NCI-H2227 treated with DMSO at 0.1 percent for 48 hours (cell line): ENCODE measurements around the gene ZC2HC1C.

ENCODE experiments used
- DNase-seq: peaks from one replicate; lab custom pipeline; 2025; lab: John Stamatoyannopoulos, UW

The ZC2HC1C gene

DNA sequence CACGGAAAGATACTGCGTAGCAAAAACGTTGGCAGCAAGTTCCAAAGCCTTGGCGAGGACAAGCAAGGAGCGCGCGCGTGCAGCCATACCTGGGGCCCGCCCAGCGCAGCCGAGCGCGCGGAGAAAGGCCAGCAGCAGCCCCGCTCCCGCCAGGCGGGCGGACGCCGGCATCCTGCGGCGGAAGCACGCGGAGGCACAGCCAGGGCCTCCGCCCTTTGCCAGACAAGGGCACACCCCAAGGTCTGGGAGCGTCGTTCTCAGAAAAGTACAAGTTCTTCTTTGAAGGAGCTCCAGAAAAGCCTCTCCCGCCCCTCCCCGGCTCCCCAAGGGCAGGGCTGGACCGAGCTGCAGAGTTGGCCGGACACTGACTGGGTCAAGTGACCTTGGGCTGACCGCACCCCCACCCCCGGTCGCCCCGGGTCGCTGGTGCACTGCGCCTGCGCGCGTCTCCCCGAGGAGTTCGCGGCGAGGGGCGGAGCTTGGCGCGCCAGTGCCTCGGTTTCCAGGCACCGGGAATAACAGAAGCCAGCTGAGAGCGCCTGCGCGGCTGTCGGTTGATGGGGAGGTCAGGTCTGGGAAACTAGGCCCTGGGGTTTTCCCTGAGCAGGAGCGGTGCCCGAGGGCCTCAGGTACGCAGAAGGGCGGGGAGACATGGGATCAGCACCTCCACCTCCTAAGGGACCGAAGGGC is at the start of gene ZC2HC1C:
TSS of gene ZC2HC1C (plus strand) at position 521 of the 690 bp plus-strand sequence. CDS start 933 bp downstream, outside the sequence.
- peak; percentile 64 for DNase-seq

DNA sequence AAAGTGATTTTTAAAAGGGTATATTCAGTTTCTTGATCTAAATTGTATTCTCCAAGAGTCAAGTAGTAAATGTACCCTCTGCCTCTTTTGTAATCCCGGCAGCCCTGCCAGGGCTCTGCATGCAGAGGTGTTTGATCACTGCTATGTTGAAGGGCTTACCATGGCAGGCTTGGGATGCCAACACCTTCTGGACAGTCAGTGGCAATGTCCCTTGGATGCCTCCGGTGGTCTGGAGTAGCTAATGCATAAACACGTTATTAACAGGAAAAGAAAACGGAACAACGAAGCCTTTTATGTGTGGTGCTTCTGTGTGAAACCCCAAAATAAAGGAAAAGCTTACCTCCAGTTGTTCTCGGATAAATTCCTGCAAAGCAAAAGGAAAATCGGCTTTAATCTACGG is 46.8 kb upstream of the ZC2HC1C start:
- no peak for DNase-seq

DNA sequence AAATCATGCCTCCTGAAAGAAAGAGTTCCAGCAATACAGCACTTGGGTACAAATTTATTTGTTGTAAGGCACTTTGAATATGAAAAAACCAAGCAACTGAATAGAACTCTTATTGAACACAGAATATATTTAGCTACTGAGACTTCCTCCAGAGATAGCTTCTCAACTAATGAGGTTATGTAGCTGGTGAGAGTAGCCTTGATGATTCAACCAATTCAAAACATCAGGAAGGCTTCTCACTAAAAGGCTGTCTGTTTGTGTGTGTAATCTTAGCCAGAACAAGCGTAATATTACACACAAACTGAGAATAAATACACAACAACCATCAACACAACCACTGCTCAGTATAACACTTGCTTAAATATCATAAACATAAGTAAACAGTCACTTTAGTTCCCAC is 46.3 kb upstream of the ZC2HC1C start:
- no peak for DNase-seq

GRCh38 chr14:75025082-75025481 is 44.4 kb upstream of the ZC2HC1C start:
- DNase-seq, result no peak

DNA sequence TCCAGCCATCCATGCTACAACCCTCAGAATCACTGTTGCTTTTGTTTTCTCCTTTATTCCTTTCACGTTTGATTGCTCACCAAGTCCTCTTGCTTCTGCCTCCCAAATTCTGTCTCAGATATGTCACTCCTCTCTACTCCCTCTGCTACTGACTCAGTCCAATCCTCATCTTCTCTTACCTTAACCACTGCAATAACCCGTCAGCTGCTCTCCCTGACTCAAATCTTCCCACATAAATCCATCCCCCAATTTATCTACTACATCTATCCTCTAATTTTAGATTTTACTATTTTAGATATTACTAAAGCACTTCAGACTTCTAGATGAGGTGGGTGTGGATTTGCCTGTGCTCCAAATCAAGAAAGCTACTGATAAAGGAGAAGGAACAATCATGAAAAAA is 43.6 kb upstream of the ZC2HC1C start:
- no peak for DNase-seq

GRCh38 chr14:75030147-75030546 is 39.3 kb upstream of the ZC2HC1C start:
- no peak for DNase-seq

DNA sequence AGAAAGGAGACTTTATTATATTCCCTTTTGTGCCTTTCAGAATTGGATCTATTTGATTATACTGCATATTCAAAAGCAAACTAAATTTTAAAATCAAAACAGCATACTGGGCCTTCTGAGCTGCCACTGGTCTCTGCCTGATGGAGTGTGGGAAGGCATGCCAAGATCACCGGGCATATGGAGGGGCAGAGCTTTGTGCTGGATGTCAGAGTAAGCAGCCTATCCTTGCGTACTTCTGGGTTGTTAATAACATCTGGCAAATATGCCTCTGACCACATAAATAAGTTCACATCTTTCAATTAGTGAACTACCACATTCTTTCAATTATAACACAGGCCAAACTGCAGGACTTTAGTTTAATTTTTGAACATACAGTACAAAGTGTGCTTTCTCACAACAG is 36.5 kb upstream of the ZC2HC1C start:
- no peak for DNase-seq

- no peak for DNase-seq
These were observed 28.9 kb upstream of the ZC2HC1C start for GRCh38 chr14:75040507-75040906.

GRCh38 chr14:75040959-75041358 is 28.5 kb upstream of the ZC2HC1C start:
- no peak for DNase-seq

GRCh38 chr14:75041613-75042012 is 27.8 kb upstream of the ZC2HC1C start:
- no peak for DNase-seq

- no peak for DNase-seq
These were observed 27.4 kb upstream of the ZC2HC1C start for GRCh38 chr14:75042035-75042434.

- DNase-seq, result no peak
These were observed 25.1 kb upstream of the ZC2HC1C start for GRCh38 chr14:75044322-75044721.

- no peak for DNase-seq
These were observed 24.7 kb upstream of the ZC2HC1C start for GRCh38 chr14:75044752-75045151.

GRCh38 chr14:75046275-75046674 is 23.2 kb upstream of the ZC2HC1C start:
- DNase-seq, result no peak

- no peak for DNase-seq
These were observed 22.5 kb upstream of the ZC2HC1C start for GRCh38 chr14:75046899-75047298.

DNA sequence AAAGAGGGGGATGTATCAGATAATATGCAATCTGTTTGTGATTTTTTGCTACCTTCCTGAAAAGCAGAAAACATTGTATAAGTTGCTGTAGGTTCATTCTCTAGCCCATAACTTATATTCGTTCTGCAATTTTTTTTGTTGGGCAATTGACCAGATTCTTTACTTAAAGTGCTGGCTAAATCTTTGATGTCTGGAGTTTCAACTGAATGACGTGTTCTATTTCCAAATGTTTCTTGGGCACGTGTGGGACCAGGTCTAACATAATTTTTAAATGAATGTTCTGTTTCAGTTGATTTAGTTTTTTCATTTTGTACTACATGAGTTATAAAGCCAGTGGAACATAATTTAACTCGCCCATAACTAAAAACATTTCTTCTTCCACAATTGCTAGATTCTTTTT is 21.9 kb upstream of the ZC2HC1C start:
- DNase-seq, result no peak

DNA sequence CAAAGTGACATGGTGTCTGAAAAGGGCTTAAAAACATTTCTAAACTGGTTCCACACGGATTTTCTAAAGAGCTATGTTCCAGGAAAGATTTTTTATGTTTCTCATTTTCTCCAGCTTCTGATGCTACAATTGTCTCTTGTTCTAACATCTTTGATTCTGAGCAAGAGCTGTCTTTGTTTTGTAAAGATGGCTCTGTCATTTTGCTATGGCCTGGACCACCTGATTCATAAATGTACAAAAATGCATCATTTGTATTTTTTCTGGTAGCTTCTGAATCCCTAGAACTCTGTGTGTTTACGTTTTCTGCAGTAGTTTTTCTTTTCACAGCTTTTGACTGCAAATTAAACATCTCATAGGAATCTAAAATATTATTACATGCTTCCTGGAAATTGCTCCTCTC is 21.3 kb upstream of the ZC2HC1C start:
- DNase-seq, result no peak

GRCh38 chr14:75049136-75049535 is 20.3 kb upstream of the ZC2HC1C start:
- DNase-seq, result no peak

DNA sequence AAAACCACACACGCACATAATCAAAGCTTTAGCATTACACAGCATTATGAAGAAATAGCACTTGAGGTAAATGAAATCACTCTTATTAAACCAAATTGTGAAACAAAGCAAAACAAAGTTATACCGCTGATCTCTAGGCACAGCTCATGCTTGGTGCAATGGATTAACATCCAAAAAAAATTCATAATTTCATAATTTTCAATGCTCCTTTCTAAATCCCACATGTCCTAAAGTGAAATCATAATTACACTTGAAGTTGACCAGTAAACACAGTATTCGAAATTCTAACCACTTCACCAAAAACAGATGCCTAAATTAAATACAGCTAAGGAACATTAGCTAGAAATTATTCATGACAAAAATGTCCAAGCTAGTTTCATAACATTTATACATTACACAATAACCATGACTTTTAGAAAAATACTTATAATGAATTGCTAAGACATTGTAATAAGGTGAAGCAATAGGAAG is 19.7 kb upstream of the ZC2HC1C start:
- no peak for DNase-seq

- peak; percentile 79 for DNase-seq
These were observed 18.4 kb upstream of the ZC2HC1C start, which contains the start of gene MLH3 for GRCh38 chr14:75050852-75051555. TSS of gene MLH3 (minus strand) at chr14:75051467. CDS start at chr14:75049655, 1,812 bp downstream.

DNA sequence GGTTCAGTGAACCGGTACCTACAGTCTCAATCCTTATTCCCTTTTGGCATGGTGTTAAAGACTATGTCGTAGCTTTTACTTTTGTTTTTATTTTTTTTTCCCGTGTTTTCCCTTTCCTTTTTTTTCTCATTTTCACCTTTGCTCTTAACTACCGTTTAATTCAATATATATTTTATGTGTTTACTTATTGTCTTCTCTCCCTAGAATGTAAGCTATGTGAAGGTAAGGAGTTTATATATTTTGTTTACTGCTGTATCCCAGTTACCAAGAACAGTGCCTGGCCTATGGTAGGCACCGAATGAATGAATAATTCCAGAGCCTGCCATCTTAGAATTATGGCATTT is 17.9 kb upstream of the ZC2HC1C start:
- DNase-seq, result no peak

- DNase-seq, result no peak
These were observed 15.8 kb upstream of the ZC2HC1C start for GRCh38 chr14:75053396-75054291.

DNA sequence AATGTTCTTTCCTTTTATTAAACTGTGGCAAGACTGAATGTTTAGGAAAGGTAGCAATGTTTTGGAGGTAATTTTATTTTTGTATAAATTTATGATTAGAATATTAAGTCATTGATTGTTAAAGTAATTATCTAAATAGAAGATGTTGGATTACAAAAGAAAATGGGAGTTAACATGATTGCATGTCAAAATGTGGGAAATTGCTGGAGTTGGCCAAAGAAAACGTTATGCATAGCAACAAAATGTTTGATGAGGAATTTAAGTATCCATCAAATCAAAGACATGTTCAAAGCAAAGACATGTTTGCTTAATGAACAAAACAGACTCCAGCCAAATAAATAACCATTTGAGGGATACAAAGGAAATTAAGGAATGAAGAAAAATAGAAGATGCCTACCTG is 15.0 kb upstream of the ZC2HC1C start:
- DNase-seq, result no peak
